HS-27A (cell line): Measurements from ENCODE around the gene TMF1.

Experiments used
- DNase-seq: peaks from one replicate; pipeline ENCODE4 v3.0.0-alpha.2; 2012; ENCODE audit warnings: low read depth, missing footprints

The TMF1 gene

GRCh38 chr3:69051756-69052471 is at the start of gene TMF1:
TSS of gene TMF1 (minus strand) at chr3:69052333. CDS start at chr3:69052086, 247 bp downstream.
- DNase-seq: peak; percentile 95

- DNase-seq: no peak
Measured at GRCh38 chr3:69099576-69099975, 47.4 kb upstream of the TMF1 start.

- DNase-seq: no peak
Measured at GRCh38 chr3:69097407-69098086, 45.4 kb upstream of the TMF1 start.

DNA sequence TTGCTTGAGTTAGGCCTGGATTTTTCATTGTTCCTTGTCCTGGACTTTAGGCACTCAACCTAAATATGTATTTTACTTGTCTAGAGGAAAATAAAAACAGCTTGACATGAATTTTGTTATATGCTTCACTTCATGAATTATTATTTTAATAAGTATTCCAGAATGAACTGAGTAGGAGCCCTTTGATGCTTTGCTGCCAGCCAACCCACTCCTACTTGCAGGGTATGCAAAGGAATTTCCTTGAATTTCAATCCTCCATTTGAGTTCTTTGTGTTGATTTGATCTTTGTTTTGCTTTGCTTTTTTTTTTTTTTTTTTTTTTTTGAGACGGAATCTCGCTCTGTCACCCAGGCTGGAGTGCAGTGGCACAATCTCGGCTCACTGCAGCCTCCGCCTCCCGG is 44.2 kb upstream of the TMF1 start:
- no peak for DNase-seq

DNA sequence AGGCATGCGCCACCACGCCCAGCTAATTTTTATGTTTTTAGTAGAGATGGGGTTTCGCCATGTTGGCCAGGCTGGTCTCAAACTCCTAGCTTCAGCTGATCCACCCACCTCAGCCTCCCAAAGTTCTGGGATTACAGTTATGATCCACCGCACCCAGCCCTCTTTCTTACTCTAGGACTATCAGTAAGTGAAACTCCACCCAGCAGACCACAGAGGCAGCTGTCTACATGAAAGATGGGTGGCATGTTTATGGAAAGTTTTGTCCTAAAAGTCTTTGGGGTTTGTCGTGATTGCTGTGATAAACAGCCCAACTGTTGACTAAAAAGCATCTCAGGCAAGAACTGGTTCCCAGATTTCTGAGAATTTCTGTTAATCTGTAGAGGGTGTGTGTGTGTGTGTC is 43.5 kb upstream of the TMF1 start:
- DNase-seq: no peak

GRCh38 chr3:69094467-69095205 is 42.5 kb upstream of the TMF1 start:
- no peak for DNase-seq

DNA sequence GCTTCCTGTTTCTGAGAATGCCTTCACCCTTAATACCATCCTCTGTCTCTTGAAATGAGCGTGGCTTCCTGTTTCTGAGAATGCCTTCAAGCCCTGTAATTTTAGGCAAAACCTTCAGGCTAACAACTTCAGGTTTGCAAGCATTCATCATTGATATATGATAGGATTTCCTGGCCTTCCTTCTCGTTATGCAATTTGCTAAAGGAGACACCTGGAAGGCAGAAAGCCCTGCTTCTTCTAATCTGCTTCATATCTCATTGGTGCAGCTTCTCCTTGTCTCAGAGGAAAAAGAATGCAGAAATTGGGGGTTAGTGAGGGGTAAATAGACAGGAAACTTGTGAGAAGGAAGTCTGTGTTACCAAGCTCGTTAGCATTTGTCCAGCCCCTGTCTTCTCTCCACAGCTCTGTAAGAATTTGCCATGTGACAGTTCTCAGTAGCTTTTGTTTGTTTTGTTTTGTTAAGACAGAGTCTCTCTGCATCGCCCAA is 39.9 kb upstream of the TMF1 start:
- no peak for DNase-seq

DNA sequence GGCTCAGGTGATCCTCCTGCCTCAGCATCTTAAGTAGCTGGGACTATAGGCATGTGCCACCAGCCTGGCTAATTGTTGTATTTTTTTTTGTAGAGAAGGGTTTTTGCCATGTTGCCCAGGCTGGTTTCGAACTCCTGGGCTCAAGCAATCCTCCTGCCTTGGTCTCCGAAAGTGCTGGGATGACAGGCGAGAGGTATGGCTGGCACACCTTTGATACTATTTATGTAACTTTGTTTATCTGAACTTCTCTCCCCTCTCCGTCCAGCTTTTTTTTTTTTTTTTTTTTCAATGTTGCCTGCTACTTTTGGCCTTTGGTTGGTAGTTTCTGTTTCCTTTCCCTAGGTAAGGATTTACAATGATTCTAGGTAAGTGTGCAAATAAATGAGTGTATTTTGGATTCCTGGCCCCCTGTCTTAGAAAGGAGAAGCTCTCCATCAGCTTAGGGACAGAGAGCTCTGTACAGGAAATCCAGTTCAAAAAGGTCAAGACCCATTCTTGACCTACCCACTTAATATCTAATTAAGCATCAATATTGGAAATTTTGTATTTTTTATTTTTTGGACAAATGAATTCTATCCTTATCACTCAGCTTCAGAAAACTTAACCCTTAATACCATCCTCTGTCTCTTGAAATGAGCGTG is 39.4 kb upstream of the TMF1 start:
- DNase-seq: no peak

DNA sequence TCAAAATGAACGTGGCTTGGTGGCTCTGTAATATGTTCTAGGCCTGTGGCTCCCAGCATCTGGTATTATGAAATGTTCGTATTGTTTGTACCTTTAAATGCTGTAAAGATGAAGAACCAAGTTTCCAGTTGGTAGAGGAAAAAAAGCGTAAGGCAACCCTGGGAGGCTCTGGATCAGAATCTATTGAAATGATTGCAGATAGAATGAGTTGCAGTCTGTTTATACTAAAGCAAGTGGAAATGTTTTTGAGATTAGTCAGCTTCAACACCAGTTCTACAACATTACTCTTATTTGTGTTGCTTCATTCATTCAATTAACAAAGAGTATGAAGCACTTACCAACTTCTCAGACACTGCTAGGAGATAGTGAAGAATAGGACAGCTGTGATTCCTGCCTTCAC is 37.9 kb upstream of the TMF1 start:
- no peak for DNase-seq

GRCh38 chr3:69088063-69088462 is 35.9 kb upstream of the TMF1 start:
- no peak for DNase-seq

DNA sequence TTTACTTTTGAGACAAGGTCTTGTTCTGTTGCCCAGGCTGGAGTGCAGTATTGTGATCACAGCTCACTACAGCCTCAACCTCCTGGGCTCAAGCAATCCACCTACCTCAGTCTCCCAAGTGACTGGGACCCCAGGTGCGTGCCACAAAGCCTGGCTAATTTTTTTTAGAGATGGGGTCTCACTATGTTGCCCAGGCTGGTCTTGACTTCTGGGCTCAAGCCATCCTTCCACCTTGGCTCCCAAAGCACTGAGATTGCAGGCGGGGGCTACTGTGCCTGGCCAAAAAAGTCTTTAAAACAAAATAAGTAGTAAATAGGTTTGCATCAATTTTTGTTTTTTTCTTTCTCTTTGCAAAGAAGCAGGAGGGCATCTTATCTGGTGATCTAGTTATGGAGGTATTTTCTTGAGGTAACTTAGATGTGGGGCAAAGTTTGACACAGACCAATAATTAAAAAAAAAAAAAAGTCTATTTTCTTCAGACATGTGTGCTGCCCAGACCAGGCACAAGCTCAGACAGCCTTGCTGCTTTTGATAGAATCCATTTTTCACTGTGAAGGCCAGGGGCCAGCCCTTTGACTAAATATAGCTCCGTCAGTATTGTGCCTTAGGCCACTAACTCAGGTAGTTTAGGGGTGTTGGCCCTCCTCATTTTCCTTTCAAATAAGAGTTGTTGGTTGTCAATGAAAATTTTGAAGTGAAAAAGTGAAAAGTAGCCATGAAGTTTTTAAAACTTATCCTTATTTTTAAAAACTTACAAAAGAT is 35.1 kb upstream of the TMF1 start:
- DNase-seq: no peak

DNA sequence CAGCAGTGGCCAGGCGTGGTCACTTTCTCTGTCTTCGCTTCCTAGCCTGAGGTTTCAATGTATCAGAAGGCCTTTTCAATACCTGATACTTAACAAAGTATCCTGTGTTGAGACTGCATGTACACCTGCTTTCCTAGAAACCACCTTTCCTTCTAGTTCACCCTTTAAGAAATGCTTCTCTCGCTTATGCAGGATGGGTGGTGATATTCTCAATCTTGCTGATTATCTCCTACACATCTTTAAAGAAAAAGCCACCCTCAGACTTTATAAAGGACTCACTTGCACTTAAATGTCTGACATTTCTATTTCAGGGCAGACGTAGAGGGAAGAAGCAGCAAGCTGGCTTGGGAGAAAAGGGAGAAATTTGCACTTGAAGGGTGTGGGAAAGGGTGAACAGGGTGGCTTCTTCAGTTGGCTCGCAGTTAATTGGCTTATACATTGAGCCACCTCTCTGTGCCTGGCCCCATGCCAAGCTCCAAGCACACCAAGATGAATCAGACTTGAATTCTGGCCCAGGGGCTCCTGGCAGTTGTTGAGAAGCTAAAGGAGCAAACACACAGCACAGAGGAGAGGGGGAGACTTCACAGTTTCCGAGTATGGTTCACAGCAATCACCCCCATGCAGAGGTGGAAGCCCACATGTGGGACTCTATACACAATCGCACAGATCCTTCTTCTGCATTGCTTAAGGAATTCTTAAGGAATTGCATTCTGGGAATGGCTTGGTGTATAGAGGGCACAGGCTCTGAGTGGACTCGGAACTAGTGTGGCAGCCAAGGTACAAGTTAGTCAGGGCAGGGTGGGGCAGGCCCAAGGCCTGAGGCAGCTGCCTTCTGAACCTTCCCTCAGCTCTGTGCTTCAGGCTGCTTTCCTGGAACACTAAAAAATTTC is 33.9 kb upstream of the TMF1 start:
- DNase-seq: peak; percentile 85

DNA sequence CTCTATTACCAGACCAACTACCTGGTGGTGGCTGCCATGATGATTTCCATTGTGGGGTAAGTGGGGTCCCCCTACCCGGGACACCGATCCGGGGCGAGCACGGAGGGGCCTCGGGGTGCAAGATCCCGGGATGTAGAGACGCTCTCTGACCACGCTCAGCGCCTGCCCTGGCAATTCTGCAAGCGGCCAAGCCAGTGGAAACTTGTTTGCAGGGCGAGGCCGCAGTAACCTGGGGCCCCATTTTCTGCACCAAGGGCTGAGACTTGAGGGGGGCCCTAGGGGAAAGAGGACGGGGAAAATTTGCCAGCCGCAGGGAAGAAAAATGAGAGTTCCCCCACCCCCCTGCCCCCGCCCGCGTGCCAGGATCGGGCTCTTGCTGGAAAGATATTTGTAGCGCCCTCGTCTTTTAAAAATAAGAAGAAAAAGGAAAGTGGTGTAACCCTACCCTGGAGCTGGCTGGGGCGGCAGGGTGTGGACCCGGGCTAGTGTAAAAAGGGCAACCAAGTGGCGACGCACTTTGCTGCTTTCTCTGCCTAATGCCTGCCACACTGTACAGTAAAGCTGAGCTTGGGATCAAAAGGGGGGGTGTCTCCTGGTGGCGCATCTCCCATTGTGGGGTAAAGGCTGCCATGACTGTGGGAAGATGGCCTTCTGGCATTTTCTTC is 33.2 kb upstream of the TMF1 start:
- DNase-seq: no peak

- peak; percentile 73 for DNase-seq
Measured at GRCh38 chr3:69084326-69085167, 32.4 kb upstream of the TMF1 start, which contains the start of gene ARL6IP5. TSS of gene ARL6IP5 (plus strand) at chr3:69084937. CDS start at chr3:69085048, 111 bp downstream.

GRCh38 chr3:69082805-69083204 is 30.7 kb upstream of the TMF1 start:
- DNase-seq: peak; percentile 56

DNA sequence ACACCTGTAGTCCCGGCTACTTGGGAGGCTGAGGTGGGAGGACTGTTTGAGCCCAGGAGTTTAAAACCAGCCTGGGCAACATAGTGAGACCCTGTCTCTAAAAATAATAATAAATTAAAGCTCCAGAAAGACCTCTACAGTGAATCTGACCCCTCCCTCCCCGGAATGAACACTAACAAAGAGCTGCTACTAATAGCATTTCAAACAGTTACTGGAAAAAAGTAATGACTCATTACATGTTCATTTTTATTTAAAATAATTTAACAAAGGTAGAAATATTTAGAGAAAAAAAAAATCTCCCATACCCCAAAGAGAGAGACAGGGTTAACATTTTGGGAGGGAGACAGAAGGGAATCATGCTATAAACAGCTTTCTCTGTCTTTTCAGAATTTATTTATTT is 30.2 kb upstream of the TMF1 start:
- no peak for DNase-seq

DNA sequence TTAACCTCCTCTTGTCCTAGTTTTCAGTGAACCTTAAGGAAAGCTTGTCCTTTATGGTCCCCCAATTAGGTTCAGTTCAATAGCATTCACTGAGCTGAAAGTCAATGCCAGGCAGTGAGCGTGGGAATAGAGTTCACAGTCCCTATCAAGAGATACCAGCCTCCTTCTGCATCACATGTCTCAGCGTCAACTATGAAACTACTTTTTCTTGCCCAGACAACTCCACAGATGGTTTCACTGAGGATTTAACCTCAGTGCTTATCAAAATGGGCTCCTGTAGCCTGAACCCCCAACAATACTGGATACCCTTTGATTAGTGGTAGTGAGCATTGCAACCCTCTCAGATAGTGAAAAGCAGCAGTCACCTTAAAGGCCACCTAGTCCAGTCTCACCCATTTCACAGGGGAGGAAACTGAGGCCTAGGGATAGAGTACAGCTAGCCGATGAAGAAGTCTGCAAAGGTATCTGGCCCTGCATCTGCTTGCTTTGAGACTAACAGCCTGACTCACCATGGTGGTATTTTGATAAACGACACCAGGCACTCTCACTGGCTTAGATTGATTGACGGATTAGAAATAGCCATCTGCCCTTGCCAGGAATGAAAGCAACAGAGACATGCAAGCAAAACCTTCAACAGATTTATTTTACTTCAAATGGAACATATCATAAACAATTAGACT is 29.6 kb upstream of the TMF1 start:
- DNase-seq: peak; percentile 55

GRCh38 chr3:69080233-69080920 is 28.2 kb upstream of the TMF1 start, which contains the start of gene UBA3:
TSS of gene UBA3 (minus strand) at chr3:69080365. CDS start at chr3:69080353, 12 bp downstream.
- DNase-seq: peak; percentile 57
